Anterior cingulate cortex (tissue), 58 donors: Measurements from ENCODE around the gene CDC26.

ENCODE experiments used
- DNase-seq, 58 donors: peaks; one replicate each; lab custom pipeline; 2025; lab: John Stamatoyannopoulos, UW

Gene CDC26

GRCh38 chr9:113275157-113276131, at the start of gene CDC26, which contains the start of gene PRPF4:
Gene CDC26 (minus strand): TSS chr9:113275572. CDS start chr9:113272507, 3,065 bp downstream.
Gene PRPF4 (plus strand): TSS chr9:113275658. CDS start chr9:113275744, 86 bp downstream.
- peak; percentile 87 to 99 (median 96) for DNase-seq

- peak in 3 of 58 donors; percentile 3 to 33 (median 33) for DNase-seq
Observed at GRCh38 chr9:113322671-113323070, 47.3 kb upstream of the CDC26 start.

DNA sequence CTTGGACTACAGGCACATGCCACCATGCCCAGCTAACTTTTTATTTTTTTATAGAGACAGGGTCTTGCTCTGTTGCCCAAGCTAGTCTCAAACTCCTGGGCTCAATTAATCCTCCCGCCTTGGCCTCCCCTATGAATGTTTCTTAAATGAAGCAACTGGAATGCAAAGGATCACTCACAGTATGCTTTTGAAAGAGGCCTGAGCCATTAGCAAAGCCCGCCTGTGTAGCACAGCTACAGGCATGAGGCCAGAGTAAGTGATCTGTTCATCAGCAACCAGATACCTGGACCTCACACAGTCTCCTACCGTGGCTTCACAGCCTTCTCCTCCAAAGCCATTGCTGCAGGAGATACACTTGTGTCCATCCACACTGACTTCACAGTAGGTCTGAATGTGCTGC, 44.7 kb upstream of the CDC26 start:
- no peak for DNase-seq

GRCh38 chr9:113319054-113319453, 43.7 kb upstream of the CDC26 start:
- no peak for DNase-seq

DNA sequence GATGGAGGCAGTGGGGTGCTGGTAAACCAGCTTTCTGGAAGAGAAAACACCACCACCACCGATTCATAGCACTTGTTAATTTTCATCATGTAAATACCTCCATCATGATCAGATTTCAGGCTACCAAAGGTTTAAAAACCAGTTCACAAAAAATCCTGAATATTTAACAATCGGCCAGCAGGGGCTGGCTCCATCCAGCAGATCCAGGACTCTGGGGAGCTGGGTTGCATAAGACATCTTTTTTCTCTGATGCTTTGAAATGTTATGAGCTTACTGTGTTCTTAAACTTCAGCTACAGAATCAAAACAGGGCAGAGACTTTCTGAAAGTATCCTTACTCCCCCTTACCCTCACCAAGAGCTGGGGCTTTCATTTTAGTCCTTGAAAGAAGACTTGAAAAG, 42.4 kb upstream of the CDC26 start:
- DNase-seq, result no peak

GRCh38 chr9:113316030-113316429, 40.7 kb upstream of the CDC26 start:
- no peak for DNase-seq

GRCh38 chr9:113315231-113315630, 39.9 kb upstream of the CDC26 start:
- DNase-seq, result no peak

DNA sequence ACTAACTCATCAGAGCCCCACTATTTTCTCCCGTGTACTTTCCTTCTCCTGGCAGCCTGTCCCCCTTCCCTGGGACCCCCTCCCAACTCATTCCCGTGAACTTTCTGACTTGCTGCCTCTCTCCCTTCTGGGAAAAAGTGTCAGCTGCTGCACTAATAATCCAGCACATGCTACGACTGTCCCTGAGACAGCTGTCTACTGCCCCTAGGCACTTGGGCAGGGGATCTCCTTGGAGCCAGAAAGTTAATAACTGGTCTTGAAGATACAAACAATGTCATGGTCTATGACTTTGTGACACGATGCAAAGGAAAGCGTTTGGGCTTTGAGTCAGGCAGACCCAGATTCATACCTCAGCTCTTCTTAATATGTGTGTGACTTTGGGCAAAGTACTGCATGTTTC, 37.9 kb upstream of the CDC26 start:
- no peak for DNase-seq

- peak in 6 of 58 donors; percentile 0 to 40 (median 2) for DNase-seq
Observed at GRCh38 chr9:113311961-113312360, 36.6 kb upstream of the CDC26 start.

DNA sequence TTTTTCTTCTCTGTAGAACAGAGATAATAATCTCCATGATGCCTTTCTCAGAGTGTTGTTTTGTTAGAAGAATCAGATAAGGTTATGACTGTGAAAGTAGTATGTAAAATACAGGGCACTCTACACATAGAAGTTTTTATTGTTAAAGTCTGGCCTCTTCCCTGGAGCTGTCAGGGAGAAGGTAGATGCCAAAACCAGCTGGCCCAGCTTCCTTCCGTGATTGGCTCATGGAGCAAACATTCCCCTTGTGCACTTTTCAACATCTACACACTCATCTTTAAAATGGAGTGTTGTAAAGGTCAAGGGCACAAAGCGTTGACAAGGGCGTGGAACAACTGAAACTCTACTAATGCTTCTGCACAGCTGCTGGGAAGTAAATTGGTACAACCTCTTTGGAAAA, 35.2 kb upstream of the CDC26 start:
- DNase-seq, result no peak

- peak in 15 of 58 donors; percentile 0 to 29 (median 13) for DNase-seq
Observed at GRCh38 chr9:113309204-113309813, 33.9 kb upstream of the CDC26 start.

GRCh38 chr9:113307396-113307975, 32.1 kb upstream of the CDC26 start:
- DNase-seq, result no peak

- DNase-seq, result no peak
Observed at GRCh38 chr9:113306566-113306965, 31.2 kb upstream of the CDC26 start.

DNA sequence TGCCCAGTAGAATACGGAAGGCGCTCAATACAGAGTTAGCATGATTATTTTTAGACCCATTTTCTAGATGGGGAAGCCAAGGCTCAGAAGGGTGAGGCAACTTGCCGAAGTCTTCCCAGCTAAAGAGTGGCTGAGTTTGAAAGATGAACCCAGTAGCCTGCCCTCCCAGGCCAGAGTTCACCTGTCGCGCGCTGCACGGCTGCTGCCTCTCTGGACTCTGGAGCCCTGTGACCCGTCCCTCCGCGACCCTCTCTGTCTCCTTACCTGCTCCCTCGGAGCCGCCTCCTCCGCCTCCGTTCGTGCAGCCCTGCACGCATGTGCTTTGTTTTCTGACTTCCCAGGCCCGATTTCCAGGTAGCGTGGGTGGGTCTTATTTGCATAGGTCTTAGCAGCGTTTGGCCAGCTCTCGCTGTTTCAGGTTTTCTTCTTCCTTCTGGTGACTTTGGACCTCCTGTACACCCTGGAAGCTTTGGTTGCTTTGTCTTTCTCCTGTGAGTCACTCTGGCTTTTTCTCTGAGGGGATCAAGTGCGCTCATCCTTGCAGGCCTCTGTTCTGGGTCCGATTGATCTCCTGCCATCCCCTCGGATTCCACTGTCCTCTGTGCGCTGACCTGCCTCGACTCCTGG, 27.5 kb upstream of the CDC26 start, which contains the start of gene RNF183:
Gene RNF183 (minus strand): TSS at position 585 of the 627 bp plus-strand sequence. CDS start 5,192 bp downstream, outside the sequence.
- DNase-seq, result no peak

DNA sequence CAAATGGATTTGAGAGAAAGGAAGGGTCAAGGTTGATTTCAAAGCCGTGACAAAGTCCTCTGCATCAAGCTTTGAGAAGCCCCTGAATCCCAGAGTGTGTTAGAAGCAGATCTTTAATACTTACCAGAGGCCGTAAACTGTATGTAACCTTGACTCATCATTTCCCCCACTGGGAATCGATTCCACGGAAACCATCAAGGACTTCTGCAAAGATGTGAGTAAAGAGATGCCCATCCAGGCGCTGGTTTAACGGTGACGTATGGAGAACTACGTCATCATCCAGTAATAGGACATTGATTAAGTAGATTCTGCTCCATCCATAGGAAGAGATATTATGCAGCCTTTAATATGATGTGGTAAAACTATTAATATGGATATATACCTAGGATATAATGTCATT, 26.2 kb upstream of the CDC26 start:
- DNase-seq, result no peak

- DNase-seq, result peak in 2 of 58 donors; percentile 1 to 2
Observed at GRCh38 chr9:113299800-113300292, 24.5 kb upstream of the CDC26 start.

DNA sequence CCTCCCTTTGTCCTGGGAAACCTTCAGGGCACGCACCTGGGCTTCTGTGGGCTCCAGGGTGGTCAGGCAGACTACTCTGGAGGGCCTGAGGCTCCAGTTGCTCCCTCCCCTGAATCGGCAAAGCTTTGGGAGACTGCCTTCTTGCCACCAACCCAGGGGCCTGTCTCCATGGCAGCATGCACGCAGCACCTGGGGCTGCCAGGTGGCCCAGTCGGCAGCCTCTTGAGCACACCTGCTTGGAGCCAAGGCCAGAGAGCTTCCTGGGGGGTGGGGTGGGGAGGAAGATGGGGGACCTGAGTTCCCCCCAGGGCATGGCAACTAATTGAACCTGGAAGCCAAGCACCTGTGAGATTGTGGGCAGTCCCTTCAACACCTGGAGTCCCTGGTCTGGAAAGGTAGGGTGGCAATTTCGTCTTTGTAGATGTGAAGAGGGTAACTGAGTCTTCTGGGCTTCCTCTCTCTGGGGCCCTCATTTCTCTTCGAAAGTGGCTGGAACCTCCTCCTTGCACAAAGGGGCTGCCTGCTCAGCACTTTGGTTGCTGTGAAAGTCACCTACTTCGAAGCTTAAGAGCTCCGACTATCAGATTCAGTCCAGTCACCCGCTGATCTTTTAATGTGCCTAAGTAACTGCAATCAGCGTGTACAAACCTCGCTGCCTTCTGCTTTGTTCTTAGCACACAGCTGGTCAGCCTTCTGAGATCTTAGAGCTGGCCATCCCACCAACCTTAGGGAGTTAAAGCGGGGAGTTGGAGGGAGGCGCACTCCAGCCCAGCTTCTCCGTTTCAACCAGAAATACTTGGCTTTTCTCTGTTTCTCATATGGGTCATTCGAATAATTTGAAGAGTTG, 23.8 kb upstream of the CDC26 start:
- DNase-seq, result no peak

DNA sequence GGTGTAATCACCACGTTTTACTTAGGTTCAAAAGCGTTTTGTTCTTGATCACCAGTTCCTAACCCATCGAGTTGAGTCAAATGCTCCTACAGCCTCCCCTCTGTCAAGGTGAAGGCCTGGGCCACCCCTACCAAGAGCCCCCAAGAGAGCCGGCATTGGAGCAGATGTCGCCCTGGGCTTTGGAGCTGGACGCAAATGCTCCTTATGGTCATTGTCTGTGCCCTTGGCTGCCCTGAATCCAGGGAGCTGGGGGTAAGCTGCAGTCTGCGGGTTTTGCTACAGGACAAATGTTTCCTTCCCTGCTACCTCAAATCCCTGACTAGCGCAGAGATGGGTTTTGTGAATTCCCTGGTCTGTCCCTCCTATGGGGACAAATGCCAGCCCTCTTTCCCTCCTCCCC, 22.9 kb upstream of the CDC26 start:
- DNase-seq, result no peak

DNA sequence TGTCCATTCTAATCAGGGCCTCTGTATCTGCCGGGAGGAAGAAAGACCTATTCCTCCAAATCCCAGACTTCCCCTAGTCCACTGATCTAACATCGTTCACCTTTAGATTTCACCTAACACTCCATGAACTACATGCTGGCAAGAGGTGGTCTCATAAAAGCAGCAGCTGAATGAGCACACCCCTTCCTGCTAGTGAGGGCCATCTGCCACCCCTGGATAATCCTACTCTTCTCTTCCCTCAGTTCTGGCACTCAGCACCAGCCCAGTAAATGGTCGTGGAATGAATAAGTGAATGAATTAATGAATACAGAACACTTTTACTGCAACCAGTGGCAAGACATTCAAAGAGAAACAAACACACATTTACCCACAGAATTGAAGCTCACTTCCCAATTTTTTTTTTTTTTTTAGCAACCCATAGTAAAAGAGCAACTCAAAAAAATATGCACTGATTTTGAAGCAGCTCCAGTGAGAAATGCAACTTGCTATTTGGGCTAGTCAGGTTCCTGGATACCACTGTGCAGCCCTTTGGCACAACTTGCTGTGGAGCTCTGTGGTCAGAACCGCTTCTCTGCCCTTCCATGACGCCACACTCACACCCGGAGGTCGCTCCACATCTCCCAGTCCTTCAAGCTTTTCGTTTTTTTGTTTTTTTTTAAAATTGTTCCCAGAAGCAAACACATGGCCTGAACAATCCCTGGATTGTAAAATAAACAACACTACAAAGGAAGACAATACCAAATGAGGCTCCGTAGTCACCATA, 21.6 kb upstream of the CDC26 start:
- DNase-seq, result no peak
